IMR-90 (cell line): ENCODE measurements around the gene SBNO1. TPM values are rescaled to one million over a fixed set of nuclear protein-coding genes. Genes with fewer than 3 reads are reported as not detected.

Experiments used
- ATAC-seq: fragments of 200-7000 bp; cut with Tn5 transposase; 2 replicates; pipeline ENCODE4 v1.9.1; 2020; ENCODE audit warnings: low read depth, mild to moderate bottlenecking, moderate library complexity
- BruUV-seq: library from RNA; stranded (reverse); fragments of 400-500 nt; replicated peaks from 2 replicates; lab custom pipeline; 2021; lab: Mats Ljungman, UMichigan
- CTCF ChIA-PET: fragments of 300-600 bp; formaldehyde crosslinking; extraction: SDS; loops from one replicate; lab custom pipeline; 2021; ENCODE audit warnings: antibody characterized with exemption; lab: Yijun Ruan, JAX
- POLR2A ChIA-PET: fragments of 300-600 bp; sonication (Branson Sonifier 250); formaldehyde crosslinking; loops from one replicate; lab custom pipeline; 2022; ENCODE audit warnings: antibody characterized with exemption; ENCODE audit not compliant: unreplicated experiment; lab: Charles Lee
- DNase-seq: peaks from one replicate; pipeline ENCODE4 v3.0.0; 2013
- H2AFZ ChIP-seq: replicated peaks from 2 replicates; pipeline ENCODE3; 2013; ENCODE audit warnings: low read length, mild to moderate bottlenecking; ENCODE audit not compliant: poor library complexity
- H2AK5ac ChIP-seq: 2 replicates; pipeline ENCODE4 v1.6.1; 2013; ENCODE audit warnings: low read depth, low read length, inconsistent platforms
- H2AK9ac ChIP-seq: replicated peaks from 2 replicates; pipeline ENCODE3; 2013; ENCODE audit warnings: mild to moderate bottlenecking, low read depth, low read length, moderate library complexity; ENCODE audit not compliant: poor library complexity
- H2BK120ac ChIP-seq: 2 replicates; pipeline ENCODE4 v1.6.1; 2013; ENCODE audit warnings: low read depth, low read length, inconsistent platforms
- H2BK15ac ChIP-seq: 3 replicates; pipeline ENCODE4 v1.6.1; 2013; ENCODE audit warnings: low read depth, low read length, inconsistent platforms
- H2BK20ac ChIP-seq: 2 replicates; pipeline ENCODE4 v1.6.1; 2013; ENCODE audit warnings: low read depth, mild to moderate bottlenecking, inconsistent platforms, low read length, moderate library complexity
- H2BK5ac ChIP-seq: 2 replicates; pipeline ENCODE4 v1.6.1; 2013; ENCODE audit warnings: mild to moderate bottlenecking, low read depth, low read length, inconsistent platforms; ENCODE audit not compliant: poor library complexity, severe bottlenecking
- H3K14ac ChIP-seq: replicated peaks from 2 replicates; pipeline ENCODE4 v1.6.1; 2013; ENCODE audit warnings: low read depth, low read length, inconsistent platforms
- H3K18ac ChIP-seq: 2 replicates; pipeline ENCODE4 v1.6.1; 2013; ENCODE audit warnings: low read depth, low read length, control low read depth
- H3K23ac ChIP-seq: 2 replicates; pipeline ENCODE4 v1.6.1; 2013; ENCODE audit warnings: low read depth, low read length, inconsistent platforms
- H3K27ac ChIP-seq: 2 replicates; pipeline ENCODE4 v1.5.1; 2013; ENCODE audit warnings: mild to moderate bottlenecking, control low read depth, low read length; ENCODE audit not compliant: insufficient read depth
- H3K27me3 ChIP-seq: 2 replicates; pipeline ENCODE4 v1.6.1; 2013; ENCODE audit warnings: low read length; ENCODE audit not compliant: control insufficient read depth, insufficient read depth
- H3K36me3 ChIP-seq: 2 replicates; pipeline ENCODE4 v1.6.1; 2013; ENCODE audit warnings: low read length, mixed read lengths; ENCODE audit not compliant: control insufficient read depth, insufficient read depth
- H3K4ac ChIP-seq: 2 replicates; pipeline ENCODE4 v1.6.1; 2013; ENCODE audit warnings: low read depth, low read length, inconsistent platforms
- H3K4me1 ChIP-seq: 2 replicates; pipeline ENCODE4 v1.6.1; 2013; ENCODE audit warnings: low read length, mixed read lengths; ENCODE audit not compliant: control insufficient read depth, insufficient read depth
- H3K4me2 ChIP-seq: 2 replicates; pipeline ENCODE4 v1.6.1; 2013; ENCODE audit warnings: low read depth, mild to moderate bottlenecking, control low read depth, low read length, moderate library complexity
- H3K4me3 ChIP-seq: 2 replicates; pipeline ENCODE4 v1.5.1; 2013; ENCODE audit warnings: low read depth, mild to moderate bottlenecking, control low read depth, low read length, moderate library complexity; ENCODE audit not compliant: insufficient read depth
- H3K56ac ChIP-seq: 2 replicates; pipeline ENCODE4 v1.6.1; 2013; ENCODE audit warnings: low read length, inconsistent platforms; ENCODE audit not compliant: insufficient read depth; ENCODE audit errors: extremely low read depth
- H3K79me1 ChIP-seq, 2 experiments: 2 replicates each; pipeline ENCODE4 v1.6.1; 2013; ENCODE audit warnings: low read length in 2 of 2, inconsistent platforms in 1 of 2, low read depth in 1 of 2
- H3K9ac ChIP-seq: 2 replicates; pipeline ENCODE4 v1.6.1; 2013; ENCODE audit warnings: low read depth, low read length, control low read depth
- H3K9me1 ChIP-seq: 2 replicates; pipeline ENCODE4 v1.6.1; 2013; ENCODE audit warnings: low read length, inconsistent platforms; ENCODE audit not compliant: insufficient read depth
- H3K9me3 ChIP-seq: 2 replicates; pipeline ENCODE4 v1.6.1; 2013; ENCODE audit warnings: low read length; ENCODE audit not compliant: control insufficient read depth, insufficient read depth
- H4K20me1 ChIP-seq: 2 replicates; pipeline ENCODE4 v1.6.1; 2013; ENCODE audit warnings: low read length, inconsistent platforms; ENCODE audit not compliant: insufficient read depth
- H4K5ac ChIP-seq: 2 replicates; pipeline ENCODE4 v1.6.1; 2013; ENCODE audit warnings: mild to moderate bottlenecking, low read depth, low read length, control low read depth
- H4K8ac ChIP-seq, 2 experiments: 2 replicates each; pipeline ENCODE4 v1.6.1; 2013; ENCODE audit warnings: low read depth in 2 of 2, low read length in 2 of 2, control low read depth in 1 of 2, inconsistent platforms in 1 of 2
- H4K91ac ChIP-seq: 2 replicates; pipeline ENCODE4 v1.6.1; 2013; ENCODE audit warnings: low read depth, low read length, inconsistent platforms; ENCODE audit not compliant: insufficient read depth
- BHLHE40 ChIP-seq: fragments of 150-350 bp; IDR thresholded peaks from 2 replicates; pipeline ENCODE4 v1.6.1; 2016; ENCODE audit warnings: mild to moderate bottlenecking, low read depth, low read length
- CEBPB ChIP-seq: IDR thresholded peaks from 2 replicates; pipeline ENCODE4 v1.6.1; 2012; ENCODE audit warnings: low read depth, low read length, improper control_type of control experiment
- CHD1 ChIP-seq: IDR thresholded peaks from 2 replicates; pipeline ENCODE4 v1.6.1; 2012; ENCODE audit warnings: low read depth, low read length, improper control_type of control experiment
- CTCF ChIP-seq: conservative IDR thresholded peaks from 2 replicates; pipeline ENCODE4 v1.5.1; 2012; ENCODE audit warnings: mild to moderate bottlenecking, low read depth, low read length, improper control_type of control experiment
- ELK1 ChIP-seq: fragments of 150-350 bp; IDR thresholded peaks from 2 replicates; pipeline ENCODE4 v1.6.1; 2016; ENCODE audit warnings: low read depth, mild to moderate bottlenecking, low read length, moderate library complexity, borderline replicate concordance
- FOS ChIP-seq: fragments of 150-350 bp; IDR thresholded peaks from 2 replicates; pipeline ENCODE4 v1.6.1; 2016; ENCODE audit warnings: low read depth, low read length
- MAFK ChIP-seq: IDR thresholded peaks from 2 replicates; pipeline ENCODE4 v1.6.1; 2012; ENCODE audit warnings: low read depth, low read length, improper control_type of control experiment
- MAZ ChIP-seq: IDR thresholded peaks from 2 replicates; pipeline ENCODE4 v1.6.1; 2012; ENCODE audit warnings: low read depth, mild to moderate bottlenecking, low read length, improper control_type of control experiment, moderate library complexity, borderline replicate concordance
- MXI1 ChIP-seq: IDR thresholded peaks from 2 replicates; pipeline ENCODE4 v1.6.1; 2012; ENCODE audit warnings: low read depth, mild to moderate bottlenecking, low read length, moderate library complexity, borderline replicate concordance
- NFE2L2 ChIP-seq: fragments of 150-350 bp; IDR thresholded peaks from 2 replicates; pipeline ENCODE4 v1.6.1; 2016; ENCODE audit warnings: low read depth, mild to moderate bottlenecking, low read length
- POLR2A ChIP-seq: IDR thresholded peaks from 2 replicates; pipeline ENCODE4 v1.6.1; 2012; ENCODE audit warnings: mild to moderate bottlenecking, low read depth, low read length
- RAD21 ChIP-seq: IDR thresholded peaks from 2 replicates; pipeline ENCODE4 v1.6.1; 2012; ENCODE audit warnings: low read length, improper control_type of control experiment
- RCOR1 ChIP-seq: IDR thresholded peaks from 2 replicates; pipeline ENCODE4 v1.6.1; 2012; ENCODE audit warnings: mild to moderate bottlenecking, low read length, improper control_type of control experiment; ENCODE audit not compliant: insufficient replicate concordance
- RFX5 ChIP-seq: IDR thresholded peaks from 2 replicates; pipeline ENCODE4 v1.8.0; 2012; ENCODE audit warnings: low read depth, mild to moderate bottlenecking, low read length, moderate library complexity
- SMC3 ChIP-seq: fragments of 150-350 bp; IDR thresholded peaks from 2 replicates; pipeline ENCODE4 v1.6.1; 2016; ENCODE audit warnings: low read depth, mild to moderate bottlenecking, antibody characterized with exemption, low read length, moderate library complexity
- USF2 ChIP-seq: fragments of 150-350 bp; IDR thresholded peaks from 2 replicates; pipeline ENCODE4 v1.6.1; 2017; ENCODE audit warnings: mild to moderate bottlenecking, antibody characterized with exemption, low read length, low read depth
- WGBS, 2 experiments: methylation state at CpG; one replicate each; pipeline versions ENCODE4 v1.1.5 to v1.1.7; 2013; ENCODE audit warnings: missing lambda C conversion rate in 2 of 2; ENCODE audit not compliant: insufficient read length in 1 of 2; ENCODE audit errors: extremely low coverage in 2 of 2; 5-methylcytosine and 5-hydroxymethylcytosine counted together
- dilution Hi-C: fragments of 300-500 bp; cut with HindIII; formaldehyde crosslinking; loops from one replicate; pipeline ENCODE4 v1.14.3; 2018; ENCODE audit warnings: low sequenced_read_pairs; ENCODE audit not compliant: unreplicated experiment
- in situ Hi-C: fragments of 300-500 bp; cut with MboI; formaldehyde crosslinking; loops from 3 replicates; pipeline ENCODE4 v1.14.3; 2019; ENCODE audit warnings: low sequenced_read_pairs, inconsistent platforms, mixed read lengths
- intact Hi-C: fragments of 100-400 bp; cut with micrococcal nuclease; formaldehyde crosslinking; loops from 2 replicates; pipeline ENCODE4 v1.10.0; 2022
- polyA plus RNA-seq, 3 experiments: library from polyadenylated mRNA; depleted of rRNA; stranded (reverse); fragments of >200 nt; gene quantifications; 2 replicates each; pipeline ENCODE4 v1.2.3, GENCODE V29; 2012; ENCODE audit warnings: low replicate concordance in 1 of 3
- total RNA-seq: library from RNA; depleted of rRNA; stranded (reverse); fragments of >200 nt; gene quantifications from 2 replicates; pipeline ENCODE4 v1.2.3, GENCODE V29; 2012

Gene SBNO1
- total and polyA plus RNA-seq, 2 of the 4 experiments (the other 2 are of a cell fraction) = 5.3 to 24.9 TPM

- H2BK20ac ChIP-seq = no peak overlapping the region
- peak overlapping the region; percentile 55; the same call in 1 of the 2 replicates for H3K27ac ChIP-seq
- no peak overlapping the region for H4K91ac ChIP-seq
- no peak overlapping the region for H3K18ac ChIP-seq
- no peak overlapping the region for H3K4ac ChIP-seq
- H2BK15ac ChIP-seq = no peak overlapping the region
- no peak overlapping the region for H2BK120ac ChIP-seq
- no peak overlapping the region for H2AK5ac ChIP-seq
- H3K9ac ChIP-seq = no peak overlapping the region
- in situ Hi-C loops (no loop called here), intact Hi-C loops (no loop called here), dilution Hi-C loops (no loop called here)
- no TSS peak for BruUV-seq
- H3K9me3 ChIP-seq = no peaks in the 10 kb centered on the region
- H3K79me1 ChIP-seq = peaks cover 24 to 71% of the 10 kb centered on the region in 2 experiments
- H2AFZ ChIP-seq = no peak overlapping the region
- H3K4me3 ChIP-seq = no peak overlapping the region
- no peaks in the 10 kb centered on the region for H3K27me3 ChIP-seq
- ATAC-seq (no peak), DNase-seq (no peak)
- H3K9me1 ChIP-seq = peaks cover 8% of the 10 kb centered on the region; the same call in 1 of the 2 replicates
- WGBS, 2 experiments = 86% methylated on average over 3 of the region's 9 CpGs; no CpG with 5 or more reads in 1 of the 2 experiments
- POLR2A ChIA-PET = no interaction called here
- no peak overlapping the region for H4K8ac ChIP-seq
- no peak overlapping the region for H3K56ac ChIP-seq
- H2AK9ac ChIP-seq = no peak overlapping the region
- peaks cover 56% of the 10 kb centered on the region for H3K36me3 ChIP-seq
- no peak overlapping the region for H3K14ac ChIP-seq
- no peak overlapping the region for H2BK5ac ChIP-seq
- H4K5ac ChIP-seq = no peak overlapping the region
- no peak overlapping the region for H3K23ac ChIP-seq
- H3K4me1 ChIP-seq = peaks cover 4% of the 10 kb centered on the region; the same call in 1 of the 2 replicates
- H3K4me2 ChIP-seq = no peak overlapping the region
- H4K20me1 ChIP-seq = peaks cover 41% of the 10 kb centered on the region
- CTCF ChIA-PET = no interaction called here
- TF ChIP-seq CHD1 = no peak
- no peak for TF ChIP-seq RFX5
- TF ChIP-seq MAFK = no peak
- no peak for TF ChIP-seq RAD21
- no peak for TF ChIP-seq NFE2L2
- no peak for TF ChIP-seq MXI1
- TF ChIP-seq CTCF = no peak
- TF ChIP-seq FOS = no peak
- TF ChIP-seq ELK1 = no peak
- no peak for TF ChIP-seq BHLHE40
- TF ChIP-seq CEBPB = no peak
- no peak for TF ChIP-seq USF2
- no peak for TF ChIP-seq RCOR1
- no peak for TF ChIP-seq POLR2A
- TF ChIP-seq MAZ = no peak
- TF ChIP-seq SMC3 = no peak
Observed at GRCh38 chr12:123396954-123397353, 32.3 kb upstream of the SBNO1 start.
